GM12878 (cell line): ENCODE measurements around the gene PSMB8. TPM values are rescaled to one million over a fixed set of nuclear protein-coding genes. Genes with fewer than 3 reads are reported as not detected.

ENCODE experiments used
- ASH2L ChIP-seq: fragments of 300-600, 200-600 bp; sonication (generic); IDR thresholded peaks from 2 replicates; pipeline ENCODE4 v1.6.1; 2017; ENCODE audit warnings: low read depth, mild to moderate bottlenecking, borderline replicate concordance
- ATF7 ChIP-seq: fragments of 450-650 bp; IDR thresholded peaks from 2 replicates; pipeline ENCODE4 v1.6.1; 2016; ENCODE audit warnings: low read depth, mild to moderate bottlenecking
- BMI1 ChIP-seq: fragments of 450-650 bp; IDR thresholded peaks from 2 replicates; pipeline ENCODE4 v1.6.1; 2016; ENCODE audit warnings: mild to moderate bottlenecking, moderate library complexity, borderline replicate concordance
- CHD4 ChIP-seq: fragments of 200-600 bp; sonication (generic); IDR thresholded peaks from 2 replicates; pipeline ENCODE4 v1.6.1; 2016; ENCODE audit warnings: mild to moderate bottlenecking
- CREM ChIP-seq: IDR thresholded peaks from 2 replicates; pipeline ENCODE4 v1.6.1; 2014; ENCODE audit warnings: antibody characterized with exemption, low read depth
- EED ChIP-seq: sonication (generic); IDR thresholded peaks from 2 replicates; pipeline ENCODE4 v1.6.1; 2016; ENCODE audit warnings: antibody characterized with exemption, low read depth
- GATAD2B ChIP-seq: fragments of 450-650 bp; conservative IDR thresholded peaks from 2 replicates; pipeline ENCODE4 v1.6.1; 2017; ENCODE audit warnings: low read depth, mild to moderate bottlenecking, moderate library complexity
- HDAC6 ChIP-seq: fragments of 200-600 bp; sonication (generic); IDR thresholded peaks from one replicate; pipeline ENCODE4 v1.8.0; 2017; ENCODE audit warnings: antibody characterized with exemption; ENCODE audit not compliant: unreplicated experiment
- IKZF1 ChIP-seq: fragments of 450-650 bp; conservative IDR thresholded peaks from 2 replicates; pipeline ENCODE4 v1.6.1; 2017; ENCODE audit warnings: antibody characterized with exemption, mild to moderate bottlenecking
- KDM1A ChIP-seq: fragments of 200-600 bp; sonication (generic); IDR thresholded peaks from 2 replicates; pipeline ENCODE4 v1.6.1; 2016; ENCODE audit warnings: borderline replicate concordance
- KLF5 ChIP-seq: fragments of 450-650 bp; IDR thresholded peaks from 2 replicates; pipeline ENCODE4 v1.6.1; 2014; ENCODE audit warnings: mild to moderate bottlenecking; ENCODE audit not compliant: partially characterized antibody
- POLR2A ChIP-seq: IDR thresholded peaks from 2 replicates; pipeline ENCODE4 v1.6.1; 2011; ENCODE audit warnings: low read depth, mild to moderate bottlenecking, low read length
- POLR2AphosphoS2 ChIP-seq: IDR thresholded peaks from 2 replicates; pipeline ENCODE4 v1.6.1; 2011; ENCODE audit warnings: low read depth, mild to moderate bottlenecking, low read length, improper control_type of control experiment, moderate library complexity
- POLR2AphosphoS5 ChIP-seq: IDR thresholded peaks from 2 replicates; pipeline ENCODE4 v1.6.1; 2011; ENCODE audit warnings: mild to moderate bottlenecking, low read length, inconsistent platforms
- SMAD1 ChIP-seq: fragments of 450-650 bp; IDR thresholded peaks from 2 replicates; pipeline ENCODE4 v1.6.1; 2018; ENCODE audit warnings: mild to moderate bottlenecking, low read depth; ENCODE audit not compliant: partially characterized antibody
- SMAD5 ChIP-seq: IDR thresholded peaks from 2 replicates; pipeline ENCODE4 v1.6.1; 2016; ENCODE audit warnings: antibody characterized with exemption, low read depth
- SMC3 ChIP-seq: IDR thresholded peaks from 2 replicates; pipeline ENCODE4 v1.6.1; 2011; ENCODE audit warnings: low read length, improper control_type of control experiment, borderline replicate concordance
- SRF ChIP-seq, 2 experiments: IDR thresholded peaks; 2 replicates each; pipeline ENCODE4 v1.6.1; 2011; ENCODE audit warnings: low read depth in 2 of 2, low read length in 2 of 2, mild to moderate bottlenecking in 1 of 2, moderate library complexity in 1 of 2
- STAT1 ChIP-seq: fragments of 450-650 bp; conservative IDR thresholded peaks from 2 replicates; pipeline ENCODE4 v1.6.1; 2014; ENCODE audit warnings: antibody characterized with exemption, mild to moderate bottlenecking
- ZNF207 ChIP-seq: fragments of 450-650 bp; IDR thresholded peaks from 2 replicates; pipeline ENCODE4 v1.6.1; 2014; ENCODE audit warnings: antibody characterized with exemption, mild to moderate bottlenecking, borderline replicate concordance
- ZNF24 ChIP-seq: fragments of 450-650 bp; IDR thresholded peaks from 2 replicates; pipeline ENCODE4 v1.6.1; 2017; ENCODE audit warnings: antibody characterized with exemption, mild to moderate bottlenecking
- ZNF622 ChIP-seq: fragments of 450-650 bp; IDR thresholded peaks from 2 replicates; pipeline ENCODE4 v1.6.1; 2017; ENCODE audit warnings: mild to moderate bottlenecking, inconsistent platforms
- polyA plus RNA-seq, 11 experiments: library from polyadenylated mRNA; depleted of rRNA in 4 of 11; unstranded in 6 of 11; stranded (reverse) in 5 of 11; fragments of >200 nt; fragmentation: Nextera tagmentation in 4 of 11; fragmentation: Illumina TruSeq in 1 of 11; extraction: Ambion mirVana in 4 of 11; extraction: Trizol in 1 of 11; gene quantifications; 1 replicate in 1 of 11; 2 replicates in 10 of 11; pipeline versions ENCODE4 v1.2.1 to v1.2.3, GENCODE V29; 2011 to 2016; ENCODE audit warnings: inconsistent platforms in 2 of 11, missing spikeins in 2 of 11, low read depth in 1 of 11
- total RNA-seq, 4 experiments: library from RNA; depleted of rRNA in 3 of 4; stranded (reverse); fragments of >200 nt in 3 of 4; fragmentation: Illumina TruSeq in 1 of 4; extraction: Trizol in 1 of 4; gene quantifications; 2 replicates each; pipeline versions ENCODE4 v1.2.1 to v1.2.3, GENCODE V29; 2013 to 2021
- TF ChIP-seq, protein P1 (sequence below): IDR thresholded peaks from 2 replicates; pipeline ENCODE4 v1.6.1; 2011; ENCODE audit warnings: mild to moderate bottlenecking, low read depth, low read length, moderate library complexity; ENCODE audit not compliant: insufficient replicate concordance
- TF ChIP-seq, protein P2 (sequence below): IDR thresholded peaks from 2 replicates; pipeline ENCODE4 v1.6.1; 2012; ENCODE audit warnings: low read depth, low read length, improper control_type of control experiment
- TF ChIP-seq, protein P3 (sequence below): fragments of 450-650 bp; formaldehyde crosslinking; IDR thresholded peaks from 2 replicates; pipeline ENCODE4 v1.5.0; 2022; ENCODE audit warnings: mild to moderate bottlenecking, missing genetic modification characterization
- TF ChIP-seq, protein P4 (sequence below): fragments of 450-650 bp; IDR thresholded peaks from 2 replicates; pipeline ENCODE4 v1.6.1; 2017; ENCODE audit warnings: borderline replicate concordance

The PSMB8 gene
- total and polyA plus RNA-seq, 10 of the 15 experiments (the other 5 are each of a cell fraction or from before 2014, with no cell fraction given), result 304 to 557 (median 379) TPM

DNA sequence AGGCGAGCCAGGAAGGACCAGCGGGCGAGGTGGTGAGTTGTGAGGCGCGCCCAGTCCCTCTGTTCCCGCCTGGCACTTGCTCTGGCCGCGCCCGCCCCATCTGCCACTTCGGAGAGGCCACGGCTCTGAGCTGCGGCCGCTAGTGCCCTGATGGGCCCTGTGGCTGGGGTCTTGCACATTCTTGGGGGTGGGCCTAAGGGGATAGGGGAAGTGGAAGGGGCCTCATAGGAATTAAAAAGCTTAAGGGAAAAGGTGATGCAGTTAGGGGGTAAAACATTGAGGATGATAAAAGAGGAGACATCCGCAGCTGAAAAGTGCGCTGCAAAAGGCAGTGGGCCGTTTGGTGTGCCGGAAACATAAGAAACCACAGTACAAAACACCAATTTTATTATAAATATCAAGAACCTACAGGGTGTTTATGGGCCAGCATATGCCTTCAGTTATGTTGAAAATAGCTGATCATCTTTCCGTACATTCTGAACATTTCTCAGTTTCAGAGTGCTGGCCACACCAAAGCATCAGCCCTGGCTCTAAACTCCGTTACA, 1.1 kb upstream of the PSMB8 start (continued):
- no peak for TF ChIP-seq ZNF622
- TF ChIP-seq BMI1, result peak; percentile 45; the same call in 1 of the 2 replicates
- TF ChIP-seq EED, result no peak
- TF ChIP-seq, protein P1, sequence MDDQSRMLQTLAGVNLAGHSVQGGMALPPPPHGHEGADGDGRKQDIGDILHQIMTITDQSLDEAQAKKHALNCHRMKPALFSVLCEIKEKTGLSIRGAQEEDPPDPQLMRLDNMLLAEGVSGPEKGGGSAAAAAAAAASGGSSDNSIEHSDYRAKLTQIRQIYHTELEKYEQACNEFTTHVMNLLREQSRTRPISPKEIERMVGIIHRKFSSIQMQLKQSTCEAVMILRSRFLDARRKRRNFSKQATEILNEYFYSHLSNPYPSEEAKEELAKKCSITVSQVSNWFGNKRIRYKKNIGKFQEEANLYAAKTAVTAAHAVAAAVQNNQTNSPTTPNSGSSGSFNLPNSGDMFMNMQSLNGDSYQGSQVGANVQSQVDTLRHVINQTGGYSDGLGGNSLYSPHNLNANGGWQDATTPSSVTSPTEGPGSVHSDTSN, result peak; percentile 2
- no peak for TF ChIP-seq ZNF24
- TF ChIP-seq KLF5, result no peak
- TF ChIP-seq, protein P2, sequence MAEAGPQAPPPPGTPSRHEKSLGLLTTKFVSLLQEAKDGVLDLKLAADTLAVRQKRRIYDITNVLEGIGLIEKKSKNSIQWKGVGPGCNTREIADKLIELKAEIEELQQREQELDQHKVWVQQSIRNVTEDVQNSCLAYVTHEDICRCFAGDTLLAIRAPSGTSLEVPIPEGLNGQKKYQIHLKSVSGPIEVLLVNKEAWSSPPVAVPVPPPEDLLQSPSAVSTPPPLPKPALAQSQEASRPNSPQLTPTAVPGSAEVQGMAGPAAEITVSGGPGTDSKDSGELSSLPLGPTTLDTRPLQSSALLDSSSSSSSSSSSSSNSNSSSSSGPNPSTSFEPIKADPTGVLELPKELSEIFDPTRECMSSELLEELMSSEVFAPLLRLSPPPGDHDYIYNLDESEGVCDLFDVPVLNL, result no peak
- no peak for TF ChIP-seq ZNF207
- TF ChIP-seq ASH2L, result no peak
- TF ChIP-seq, protein P3, sequence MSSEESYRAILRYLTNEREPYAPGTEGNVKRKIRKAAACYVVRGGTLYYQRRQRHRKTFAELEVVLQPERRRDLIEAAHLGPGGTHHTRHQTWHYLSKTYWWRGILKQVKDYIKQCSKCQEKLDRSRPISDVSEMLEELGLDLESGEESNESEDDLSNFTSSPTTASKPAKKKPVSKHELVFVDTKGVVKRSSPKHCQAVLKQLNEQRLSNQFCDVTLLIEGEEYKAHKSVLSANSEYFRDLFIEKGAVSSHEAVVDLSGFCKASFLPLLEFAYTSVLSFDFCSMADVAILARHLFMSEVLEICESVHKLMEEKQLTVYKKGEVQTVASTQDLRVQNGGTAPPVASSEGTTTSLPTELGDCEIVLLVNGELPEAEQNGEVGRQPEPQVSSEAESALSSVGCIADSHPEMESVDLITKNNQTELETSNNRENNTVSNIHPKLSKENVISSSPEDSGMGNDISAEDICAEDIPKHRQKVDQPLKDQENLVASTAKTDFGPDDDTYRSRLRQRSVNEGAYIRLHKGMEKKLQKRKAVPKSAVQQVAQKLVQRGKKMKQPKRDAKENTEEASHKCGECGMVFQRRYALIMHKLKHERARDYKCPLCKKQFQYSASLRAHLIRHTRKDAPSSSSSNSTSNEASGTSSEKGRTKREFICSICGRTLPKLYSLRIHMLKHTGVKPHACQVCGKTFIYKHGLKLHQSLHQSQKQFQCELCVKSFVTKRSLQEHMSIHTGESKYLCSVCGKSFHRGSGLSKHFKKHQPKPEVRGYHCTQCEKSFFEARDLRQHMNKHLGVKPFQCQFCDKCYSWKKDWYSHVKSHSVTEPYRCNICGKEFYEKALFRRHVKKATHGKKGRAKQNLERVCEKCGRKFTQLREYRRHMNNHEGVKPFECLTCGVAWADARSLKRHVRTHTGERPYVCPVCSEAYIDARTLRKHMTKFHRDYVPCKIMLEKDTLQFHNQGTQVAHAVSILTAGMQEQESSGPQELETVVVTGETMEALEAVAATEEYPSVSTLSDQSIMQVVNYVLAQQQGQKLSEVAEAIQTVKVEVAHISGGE (CRISPR knock-in tag), result no peak
- no peak for TF ChIP-seq KDM1A
- no peak; the same call in 1 of the 2 replicates for TF ChIP-seq IKZF1
- TF ChIP-seq ATF7, result no peak
- TF ChIP-seq STAT1, result no peak
- no peak for TF ChIP-seq CHD4
- TF ChIP-seq POLR2AphosphoS2, result peak; percentile 95
- TF ChIP-seq, protein P4, sequence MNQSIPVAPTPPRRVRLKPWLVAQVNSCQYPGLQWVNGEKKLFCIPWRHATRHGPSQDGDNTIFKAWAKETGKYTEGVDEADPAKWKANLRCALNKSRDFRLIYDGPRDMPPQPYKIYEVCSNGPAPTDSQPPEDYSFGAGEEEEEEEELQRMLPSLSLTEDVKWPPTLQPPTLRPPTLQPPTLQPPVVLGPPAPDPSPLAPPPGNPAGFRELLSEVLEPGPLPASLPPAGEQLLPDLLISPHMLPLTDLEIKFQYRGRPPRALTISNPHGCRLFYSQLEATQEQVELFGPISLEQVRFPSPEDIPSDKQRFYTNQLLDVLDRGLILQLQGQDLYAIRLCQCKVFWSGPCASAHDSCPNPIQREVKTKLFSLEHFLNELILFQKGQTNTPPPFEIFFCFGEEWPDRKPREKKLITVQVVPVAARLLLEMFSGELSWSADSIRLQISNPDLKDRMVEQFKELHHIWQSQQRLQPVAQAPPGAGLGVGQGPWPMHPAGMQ, result no peak
- TF ChIP-seq SMAD5, result peak; percentile 86; the same call in 1 of the 2 replicates
- no peak for TF ChIP-seq SRF (IDR thresholded peaks at IDR 0.05; ENCODE audit: low read depth in 2 of 2, low read length in 2 of 2)
- TF ChIP-seq SMAD1, result no peak
- TF ChIP-seq POLR2AphosphoS5, result peak; percentile 64; the same call in 1 of the 2 replicates
- TF ChIP-seq GATAD2B, result no peak
- TF ChIP-seq SMC3, result no peak
- no peak for TF ChIP-seq CREM
- peak; percentile 81 for TF ChIP-seq POLR2A
- no peak for TF ChIP-seq HDAC6
